ENCODE measurements around the gene RPE.

GRCh38 chr2:210035679-210036078 lies 33.2 kb downstream of the RPE start:
- TF ChIP-seq EZH2 (IDR thresholded peaks at IDR 0.05; ENCODE audit: borderline replicate concordance, insufficient read depth, low read length, poor library complexity, severe bottlenecking) (no peak), REST (IDR thresholded peaks at IDR 0.05; ENCODE audit: borderline replicate concordance) (no peak), CTCF (IDR thresholded peaks at IDR 0.05; ENCODE audit: poor library complexity, severe bottlenecking) (no peak)
